ENCODE results near the gene KRTAP5-3.

The KRTAP5-3 gene

DNA sequence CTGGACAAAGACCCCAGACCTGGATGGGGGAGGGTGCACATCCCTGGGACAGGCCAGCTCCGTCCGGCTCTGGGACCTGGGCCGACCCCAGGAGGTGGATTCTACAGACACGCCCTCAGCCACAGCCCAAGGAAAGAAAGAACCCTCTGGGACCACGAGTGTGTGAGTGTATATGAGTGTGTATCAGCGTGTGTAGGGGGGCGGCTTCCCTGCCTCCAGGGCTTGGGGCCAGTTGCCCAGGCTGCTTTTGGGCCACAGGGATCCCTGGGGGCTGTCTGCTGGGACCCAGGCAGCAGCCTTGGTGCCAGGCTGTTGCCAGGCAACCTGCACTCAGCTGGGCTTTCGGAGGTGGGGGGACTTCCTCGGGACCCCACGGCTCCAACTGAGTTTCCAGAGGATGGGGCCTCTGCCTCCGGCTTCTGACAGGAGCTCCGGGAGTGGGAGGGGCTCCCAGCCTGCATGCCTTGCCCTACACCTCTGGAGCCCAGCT lies 45.1 kb downstream of the KRTAP5-3 start:
- no peak for DNase-seq

DNA sequence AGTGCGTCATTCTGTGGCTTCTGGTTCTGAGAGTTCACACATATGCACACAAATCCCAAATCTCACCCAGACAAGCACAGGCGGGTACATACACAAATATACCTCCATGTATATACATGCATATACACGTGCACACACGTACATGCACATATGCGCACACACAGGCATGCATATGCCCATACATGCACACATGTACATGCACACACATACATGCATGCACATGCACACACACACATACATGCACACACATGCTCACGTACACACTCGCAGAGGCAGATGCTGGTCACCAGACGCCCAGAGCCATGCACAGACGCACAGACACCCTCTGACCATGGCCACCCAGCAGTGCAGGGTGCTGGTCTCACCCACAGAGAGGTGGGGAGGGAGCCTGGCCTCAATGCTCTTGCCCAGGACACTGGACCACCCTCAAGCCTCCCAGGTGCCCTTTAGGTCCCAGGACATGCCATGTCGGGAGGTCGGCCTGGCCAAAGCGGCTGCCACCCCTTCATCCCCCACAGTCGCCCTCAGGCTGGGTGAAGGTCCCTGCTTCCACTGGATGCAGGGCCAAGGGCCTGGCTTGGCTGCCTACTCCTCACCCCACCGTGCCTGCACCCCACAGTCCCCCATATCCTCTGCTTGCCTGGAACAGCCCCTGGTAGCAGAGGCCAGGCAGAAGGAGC lies 45.7 kb downstream of the KRTAP5-3 start:
- no peak for DNase-seq

DNA sequence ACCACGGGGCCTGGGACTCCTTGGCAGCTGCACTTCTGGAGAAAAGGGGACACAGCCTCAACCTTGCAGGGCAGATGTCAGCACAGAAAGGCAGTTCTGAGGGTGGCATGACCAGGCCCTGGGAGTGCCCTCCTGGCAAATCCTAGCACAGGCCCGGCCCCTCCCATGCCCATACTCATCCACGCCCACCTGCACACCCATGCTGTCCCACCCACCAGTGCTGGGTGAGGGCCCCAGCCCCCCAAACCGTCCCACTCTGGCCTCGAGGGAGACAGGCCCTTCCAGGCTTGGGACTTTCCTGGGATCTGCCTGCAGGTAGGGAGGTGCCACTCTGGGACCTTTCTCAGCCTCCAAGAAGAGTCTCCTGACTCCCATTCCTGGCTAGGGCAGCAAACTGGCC lies 46.3 kb downstream of the KRTAP5-3 start:
- DNase-seq: no peak

DNA sequence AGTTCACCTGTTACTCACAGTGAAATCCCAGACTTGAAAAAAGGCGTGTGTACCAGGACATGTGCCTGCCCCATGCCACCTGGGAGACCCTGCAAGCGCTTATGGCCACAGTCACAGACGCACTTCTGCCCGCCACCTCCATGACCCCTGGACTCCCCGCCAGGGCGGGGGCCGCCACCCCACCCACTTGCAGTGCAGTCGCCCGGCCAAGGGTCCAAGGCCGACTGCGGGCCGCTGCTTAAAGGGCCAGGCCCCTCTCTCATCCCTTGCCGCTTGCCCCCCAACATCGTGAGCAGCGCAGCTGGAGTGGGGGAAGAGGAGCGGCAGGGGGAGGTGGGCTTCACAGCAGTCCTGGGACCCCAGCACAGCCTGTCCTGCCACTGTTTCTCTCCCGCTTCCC lies 47.0 kb downstream of the KRTAP5-3 start:
- DNase-seq: no peak

DNA sequence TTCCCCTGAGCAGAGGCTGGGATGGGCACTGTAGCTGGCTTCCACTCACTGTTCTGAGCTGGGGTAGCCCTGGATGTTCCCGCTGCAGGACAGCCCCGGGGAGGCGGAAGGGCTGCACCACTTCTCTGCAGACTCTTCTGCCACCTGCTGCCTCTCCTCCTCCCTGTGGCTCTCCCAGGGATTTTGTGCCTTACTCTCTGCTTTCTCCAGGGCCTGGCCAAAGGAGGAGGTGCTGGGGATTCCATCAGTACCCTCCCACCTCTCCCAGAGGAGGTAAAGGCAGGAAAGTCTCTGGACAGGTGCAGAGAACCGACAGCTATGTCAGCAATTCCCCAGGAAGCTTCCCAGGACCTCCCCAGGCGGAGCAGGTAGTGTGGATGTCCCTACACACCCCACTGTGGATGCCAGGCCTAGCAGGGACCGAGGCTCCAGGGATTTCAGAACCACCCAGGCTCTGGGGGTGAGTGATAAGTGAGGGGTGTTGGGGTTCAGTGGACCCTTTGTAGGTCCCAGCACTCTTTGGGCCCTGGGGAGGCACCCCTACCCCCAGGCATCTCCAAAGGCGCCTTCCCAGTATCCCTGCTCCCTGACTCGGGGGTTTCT lies 47.5 kb downstream of the KRTAP5-3 start:
- no peak for DNase-seq

DNA sequence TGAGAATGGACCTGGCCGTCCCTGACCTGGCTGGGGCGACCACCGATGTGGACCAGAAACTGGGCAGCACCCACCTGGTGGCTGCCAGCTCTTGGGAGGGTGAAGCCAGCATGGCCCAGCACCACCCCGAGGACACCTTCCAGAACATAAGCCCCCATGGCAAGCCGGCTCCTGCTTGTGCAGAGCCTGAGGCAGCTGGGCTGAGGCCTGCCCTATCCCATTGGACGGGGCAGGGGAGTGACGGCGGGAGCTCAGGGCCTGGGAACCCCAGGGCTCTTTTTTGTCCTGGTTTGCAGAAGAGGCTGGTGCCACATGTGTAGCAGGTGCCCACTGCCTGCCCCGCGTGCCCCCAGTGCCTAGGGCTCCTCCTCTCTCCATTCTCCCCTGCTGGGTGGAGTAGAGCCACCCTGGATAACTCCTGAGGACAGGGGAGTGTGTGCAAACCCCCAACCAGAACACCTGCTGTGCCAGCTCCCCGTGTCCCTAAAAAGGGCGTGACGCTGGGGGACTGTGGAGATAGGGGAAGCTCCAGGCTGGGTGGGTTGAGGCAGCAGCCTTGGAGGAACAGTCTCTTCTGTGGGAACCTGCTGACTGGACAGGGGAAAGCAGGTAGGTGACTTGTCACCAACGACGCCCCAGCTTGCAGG lies 48.1 kb downstream of the KRTAP5-3 start:
- DNase-seq: no peak

DNA sequence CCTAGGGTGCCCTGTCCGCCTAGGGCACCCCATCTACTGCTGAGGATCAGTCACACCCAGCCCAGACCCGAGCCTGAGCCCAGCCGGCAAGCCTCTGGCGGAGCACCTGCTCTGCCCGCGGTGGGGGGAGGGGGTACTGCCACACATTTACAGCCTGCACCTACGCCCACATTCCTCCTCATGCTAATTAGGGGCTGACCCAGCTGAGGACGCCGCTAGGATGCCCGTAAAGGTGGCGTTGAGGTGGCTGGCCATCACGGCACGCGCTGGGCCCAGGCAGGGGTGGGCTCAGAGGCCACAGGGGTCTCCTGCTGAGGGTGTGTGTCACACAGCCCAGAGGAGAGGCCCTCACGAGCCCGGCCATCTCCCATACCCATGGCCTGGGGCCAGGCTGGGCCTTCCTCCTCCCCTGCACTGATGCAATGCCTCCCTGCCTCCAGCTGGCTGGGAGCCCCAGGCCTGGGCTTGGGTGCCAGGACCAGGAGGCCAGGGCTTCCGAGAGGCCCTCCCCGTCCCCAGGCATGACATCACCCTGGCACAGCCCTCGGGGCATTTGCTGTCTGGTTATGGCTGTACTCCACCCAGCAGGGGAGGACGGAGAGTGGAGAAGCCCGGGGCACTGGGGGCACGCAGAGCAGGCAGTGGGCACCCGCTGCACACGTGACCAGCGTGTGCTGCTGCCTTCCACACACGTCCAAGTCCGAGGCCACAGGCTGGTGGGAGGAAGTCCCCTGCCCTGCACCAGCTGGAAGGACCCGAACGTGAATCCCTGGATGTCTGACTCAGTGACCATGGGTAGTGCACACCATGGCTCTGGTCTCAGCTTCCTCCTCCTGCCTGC lies 48.9 kb downstream of the KRTAP5-3 start:
- DNase-seq: no peak

DNA sequence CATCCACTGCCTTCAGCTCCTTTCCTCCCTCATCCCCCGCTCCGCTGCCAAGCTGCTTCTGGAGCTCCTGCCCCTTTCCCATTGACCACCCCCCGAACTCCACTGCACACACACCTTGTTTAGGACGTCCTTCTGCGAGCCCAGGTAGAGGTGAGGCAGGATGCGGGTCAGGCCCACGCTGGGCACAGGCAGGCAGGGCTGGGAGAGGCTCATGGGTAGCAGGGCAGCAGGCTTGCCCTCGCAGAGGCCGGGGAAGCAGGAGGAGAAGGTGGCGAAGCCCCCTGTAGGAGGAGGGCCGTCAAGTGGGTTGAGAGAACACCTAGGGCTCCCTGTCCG lies 49.5 kb downstream of the KRTAP5-3 start:
- DNase-seq: no peak

DNA sequence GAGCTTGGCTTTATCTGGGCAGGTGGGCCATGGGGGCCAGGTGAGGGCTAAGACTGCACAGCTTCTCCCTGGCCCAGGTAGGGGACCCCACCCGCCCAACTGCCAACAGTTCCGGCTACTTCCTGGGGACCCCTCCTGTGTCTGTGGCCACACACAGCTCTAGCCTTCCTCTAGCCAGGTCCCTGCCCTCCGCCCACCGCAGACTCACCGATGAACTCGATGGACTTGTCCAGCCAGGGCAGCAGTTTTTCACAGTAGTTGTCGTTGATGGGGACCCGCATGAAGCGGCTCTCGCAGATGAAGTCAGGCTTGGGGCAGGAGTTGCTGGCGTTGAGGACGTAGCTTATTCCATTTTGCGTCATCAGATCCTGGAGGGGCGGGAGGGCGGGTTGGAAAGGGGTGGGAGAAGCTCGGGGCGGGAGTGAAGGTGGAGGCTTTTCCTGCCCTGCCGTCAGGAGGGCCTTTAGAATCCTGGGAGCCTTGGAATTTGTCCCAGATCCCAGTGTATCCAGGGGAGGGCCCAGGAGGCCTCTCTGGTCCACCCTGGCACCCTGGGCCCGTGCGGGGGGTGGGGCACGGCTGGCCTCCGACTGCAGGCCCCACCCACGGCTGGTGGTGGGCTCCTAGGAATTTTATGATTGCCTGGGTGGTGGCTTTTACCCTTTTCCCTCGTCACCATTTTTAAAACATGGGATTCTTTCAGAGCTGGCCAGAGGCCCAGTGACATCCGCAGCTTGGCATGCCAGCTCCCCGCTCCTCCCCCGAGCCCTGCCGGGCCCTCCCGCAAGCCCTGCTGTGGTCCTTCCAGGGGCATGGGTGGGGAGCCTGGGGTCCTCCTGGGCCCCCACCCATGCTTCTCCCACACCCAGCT lies 50.1 kb downstream of the KRTAP5-3 start:
- no peak for DNase-seq

All from activated CD4-positive, CD25-positive, alpha-beta regulatory T cell (primary cell).